OCI-LY7 (cell line): Measurements from ENCODE around the gene RAB22A. TPM values are rescaled to one million over a fixed set of nuclear protein-coding genes. Genes with fewer than 3 reads are reported as not detected.

ENCODE experiments used
- BruUV-seq: library from RNA; stranded (reverse); fragments of 400-500 nt; replicated peaks from 2 replicates; lab custom pipeline; 2021; lab: Mats Ljungman, UMichigan
- CTCF ChIA-PET: fragments of 300-600 bp; sonication (Branson Sonifier 250); formaldehyde crosslinking; loops from one replicate; lab custom pipeline; 2022; ENCODE audit warnings: antibody characterized with exemption; ENCODE audit not compliant: unreplicated experiment; lab: Charles Lee
- POLR2A ChIA-PET: fragments of 300-600 bp; sonication (Branson Sonifier 250); formaldehyde crosslinking; loops from one replicate; lab custom pipeline; 2022; ENCODE audit warnings: antibody characterized with exemption; lab: Charles Lee
- DNase-seq: peaks from one replicate; pipeline ENCODE4 v3.0.0-alpha.2; 2015; ENCODE audit warnings: low spot score
- H2AFZ ChIP-seq: fragments of 200-600 bp; sonication (generic), shearing (Covaris generic); 2 replicates; pipeline ENCODE4 v1.6.1; 2014; ENCODE audit warnings: mild to moderate bottlenecking, antibody characterized with exemption, low read length, moderate library complexity
- H3K27ac ChIP-seq: fragments of 200-600 bp; sonication (generic); 2 replicates; pipeline ENCODE4 v1.5.1; 2014; ENCODE audit warnings: mixed run types, low read depth, mild to moderate bottlenecking, moderate library complexity, low read length, inconsistent platforms; ENCODE audit not compliant: poor library complexity, severe bottlenecking
- H3K36me3 ChIP-seq: fragments of 200-600 bp; sonication (generic); 2 replicates; pipeline ENCODE4 v1.6.1; 2014; ENCODE audit warnings: mild to moderate bottlenecking, antibody characterized with exemption, low read length, moderate library complexity, mixed read lengths; ENCODE audit not compliant: insufficient read depth
- H3K4me1 ChIP-seq: fragments of 200-600 bp; sonication (generic); 2 replicates; pipeline ENCODE4 v1.5.1; 2014; ENCODE audit warnings: mild to moderate bottlenecking, low read length; ENCODE audit not compliant: insufficient read depth, poor library complexity, severe bottlenecking
- H3K4me2 ChIP-seq: fragments of 200-600 bp; sonication (generic); 2 replicates; pipeline ENCODE4 v1.6.1; 2014; ENCODE audit warnings: mild to moderate bottlenecking, low read length
- H3K4me3 ChIP-seq: fragments of 200-600 bp; sonication (generic); 2 replicates; pipeline ENCODE4 v1.5.1; 2014; ENCODE audit warnings: mild to moderate bottlenecking, low read depth, low read length; ENCODE audit not compliant: poor library complexity, severe bottlenecking
- H3K79me2 ChIP-seq: fragments of 200-600 bp; sonication (generic); 2 replicates; pipeline ENCODE4 v1.6.1; 2016; ENCODE audit warnings: low read depth, mild to moderate bottlenecking, low read length, moderate library complexity, mixed read lengths; ENCODE audit not compliant: insufficient read depth
- H3K9me2 ChIP-seq: fragments of 200-600 bp; sonication (generic); 2 replicates; pipeline ENCODE4 v1.6.1; 2016; ENCODE audit warnings: mild to moderate bottlenecking, low read length, mixed read lengths; ENCODE audit not compliant: insufficient read depth
- H3K9me3 ChIP-seq: fragments of 200-600 bp; sonication (generic); 2 replicates; pipeline ENCODE4 v1.6.1; 2014; ENCODE audit warnings: mild to moderate bottlenecking, mixed run types, low read length, mixed read lengths
- H4K20me1 ChIP-seq: fragments of 200-600 bp; sonication (generic); 2 replicates; pipeline ENCODE4 v1.6.1; 2014; ENCODE audit warnings: mild to moderate bottlenecking, antibody characterized with exemption, low read length, moderate library complexity, mixed read lengths; ENCODE audit not compliant: insufficient read depth
- EZH2phosphoT487 ChIP-seq: fragments of 200-600 bp; sonication (generic); IDR thresholded peaks from 2 replicates; pipeline ENCODE4 v1.6.1; 2018; ENCODE audit warnings: low read depth, borderline replicate concordance, mild to moderate bottlenecking, mixed run types, antibody characterized with exemption, low read length, moderate library complexity, mixed read lengths
- intact Hi-C: fragments of 100-400 bp; cut with micrococcal nuclease; formaldehyde crosslinking; loops from one replicate; pipeline ENCODE4 v1.10.0; 2022; ENCODE audit not compliant: unreplicated experiment
- total RNA-seq, 2 experiments: library from RNA; depleted of rRNA in 1 of 2; stranded (reverse); fragments of >200 nt in 1 of 2; shearing (Covaris generic) in 1 of 2; gene quantifications; 2 replicates each; pipeline ENCODE4 v1.2.3, GENCODE V29; 2014 to 2022
- TF ChIP-seq, protein P1 (sequence below): fragments of 200-600 bp; sonication (generic); conservative IDR thresholded peaks from 2 replicates; pipeline ENCODE4 v1.5.1; 2014; ENCODE audit warnings: mild to moderate bottlenecking, antibody characterized with exemption, low read length, moderate library complexity, mixed read lengths

Gene RAB22A
- total RNA-seq, 2 experiments from 2014 or later = 7.0 to 13.4 TPM

DNA sequence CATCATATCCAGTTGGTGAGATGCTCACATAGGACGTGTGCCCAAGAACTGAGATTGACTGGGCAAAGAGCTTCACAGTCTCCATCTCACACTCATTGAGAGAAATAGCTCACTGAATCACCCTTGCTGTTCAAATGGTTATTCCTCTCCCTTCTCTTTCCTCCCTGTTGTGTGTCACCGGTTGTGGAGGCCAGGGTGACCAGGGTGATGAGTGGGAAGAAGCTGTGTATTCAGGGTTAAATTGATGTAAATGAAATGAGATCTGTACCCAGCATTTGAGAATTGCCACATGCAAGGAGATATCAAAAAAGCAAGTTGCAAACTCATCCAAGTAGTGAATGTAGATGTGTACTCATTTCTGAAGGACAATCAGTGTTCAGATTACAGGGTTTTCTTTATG, 43.0 kb downstream of the RAB22A start:
- H3K4me1 ChIP-seq = no peaks in the 10 kb centered on the region
- H3K9me3 ChIP-seq = no peaks in the 10 kb centered on the region
- H2AFZ ChIP-seq = no peak overlapping the region
- POLR2A ChIA-PET = interaction anchor here (0.8 kb wide), 1 partner anchor 25 kb away, joined by 4 read pairs; no protein-coding TSS in a partner anchor
- intact Hi-C loops = no loop called here
- BruUV-seq = no TSS peak
- TF ChIP-seq, protein P1, sequence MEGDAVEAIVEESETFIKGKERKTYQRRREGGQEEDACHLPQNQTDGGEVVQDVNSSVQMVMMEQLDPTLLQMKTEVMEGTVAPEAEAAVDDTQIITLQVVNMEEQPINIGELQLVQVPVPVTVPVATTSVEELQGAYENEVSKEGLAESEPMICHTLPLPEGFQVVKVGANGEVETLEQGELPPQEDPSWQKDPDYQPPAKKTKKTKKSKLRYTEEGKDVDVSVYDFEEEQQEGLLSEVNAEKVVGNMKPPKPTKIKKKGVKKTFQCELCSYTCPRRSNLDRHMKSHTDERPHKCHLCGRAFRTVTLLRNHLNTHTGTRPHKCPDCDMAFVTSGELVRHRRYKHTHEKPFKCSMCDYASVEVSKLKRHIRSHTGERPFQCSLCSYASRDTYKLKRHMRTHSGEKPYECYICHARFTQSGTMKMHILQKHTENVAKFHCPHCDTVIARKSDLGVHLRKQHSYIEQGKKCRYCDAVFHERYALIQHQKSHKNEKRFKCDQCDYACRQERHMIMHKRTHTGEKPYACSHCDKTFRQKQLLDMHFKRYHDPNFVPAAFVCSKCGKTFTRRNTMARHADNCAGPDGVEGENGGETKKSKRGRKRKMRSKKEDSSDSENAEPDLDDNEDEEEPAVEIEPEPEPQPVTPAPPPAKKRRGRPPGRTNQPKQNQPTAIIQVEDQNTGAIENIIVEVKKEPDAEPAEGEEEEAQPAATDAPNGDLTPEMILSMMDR = no peak
- TF ChIP-seq EZH2phosphoT487 = no peak
- H3K9me2 ChIP-seq = no peaks in the 10 kb centered on the region
- no peaks in the 10 kb centered on the region for H4K20me1 ChIP-seq
- H3K4me2 ChIP-seq = no peak overlapping the region
- no peak overlapping the region for H3K4me3 ChIP-seq
- no peak for DNase-seq
- no peaks in the 10 kb centered on the region for H3K79me2 ChIP-seq
- CTCF ChIA-PET = no interaction called here
- H3K36me3 ChIP-seq = peaks cover 39% of the 10 kb centered on the region; the same call in 1 of the 2 replicates
- H3K27ac ChIP-seq = no peak overlapping the region

DNA sequence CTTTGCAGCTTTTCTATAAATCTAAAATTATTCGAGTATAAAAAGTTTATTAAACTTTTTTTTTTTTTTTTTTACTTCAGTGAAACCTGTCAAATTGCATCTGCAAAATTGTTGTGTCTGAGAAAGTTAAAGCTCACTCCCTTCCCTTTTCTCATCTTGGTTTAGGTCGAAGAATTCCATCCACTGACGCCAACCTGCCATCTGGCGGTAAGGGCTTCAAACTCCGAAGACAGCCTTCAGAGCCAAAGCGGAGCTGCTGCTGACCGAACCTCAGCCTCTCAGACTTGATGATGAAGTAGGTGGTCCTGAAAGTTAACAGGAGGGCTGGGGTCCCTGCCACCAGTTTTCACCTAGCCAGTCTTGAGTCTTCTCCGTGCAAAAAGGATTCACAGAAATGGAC, 49.9 kb downstream of the RAB22A start:
- no peak overlapping the region for H3K4me2 ChIP-seq
- no peak for DNase-seq
- ChIA-PET CTCF (no interaction called here), POLR2A (interaction anchor here (0.7 kb wide), 1 partner anchor 120 kb away, joined by 6 read pairs; no protein-coding TSS in a partner anchor)
- no peaks in the 10 kb centered on the region for H3K9me2 ChIP-seq
- H2AFZ ChIP-seq = no peak overlapping the region
- no peak overlapping the region for H3K4me3 ChIP-seq
- H4K20me1 ChIP-seq = no peaks in the 10 kb centered on the region
- H3K36me3 ChIP-seq = peaks cover 49% of the 10 kb centered on the region
- no peak overlapping the region for H3K27ac ChIP-seq
- no peaks in the 10 kb centered on the region for H3K9me3 ChIP-seq
- TF ChIP-seq, protein P1 = no peak
- TF ChIP-seq EZH2phosphoT487 = no peak
- intact Hi-C loops = no loop called here
- no TSS peak for BruUV-seq
- H3K4me1 ChIP-seq = no peaks in the 10 kb centered on the region
- H3K79me2 ChIP-seq = no peaks in the 10 kb centered on the region

DNA sequence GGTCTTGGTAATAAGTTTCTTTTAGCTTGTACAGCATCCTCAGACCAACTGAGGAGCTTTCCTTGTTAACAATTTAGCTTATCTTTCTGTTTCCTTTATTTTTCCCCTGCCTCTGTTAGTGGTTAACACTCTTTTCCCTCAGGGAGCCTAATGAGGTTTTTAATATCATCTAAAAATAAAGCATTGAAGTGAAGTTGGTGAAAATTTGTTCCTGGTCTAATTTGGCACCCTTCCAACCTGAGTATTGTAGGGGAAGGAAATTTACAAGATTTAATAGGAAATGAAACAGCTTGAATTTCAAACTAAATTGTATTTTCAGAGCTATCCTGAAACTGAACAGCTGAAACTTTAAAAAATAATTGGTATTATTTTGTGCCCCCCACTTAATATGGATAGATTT, 51.4 kb downstream of the RAB22A start:
- ChIA-PET POLR2A (interaction anchor here (0.7 to 0.8 kb wide), 3 partner anchors 19 to 94 kb away, joined by 3 to 6 read pairs (median 5); no protein-coding TSS in a partner anchor), CTCF (no interaction called here)
- DNase-seq = no peak
- H3K9me3 ChIP-seq = no peaks in the 10 kb centered on the region
- H3K27ac ChIP-seq = no peak overlapping the region
- peaks cover 39% of the 10 kb centered on the region for H3K36me3 ChIP-seq
- no peak overlapping the region for H2AFZ ChIP-seq
- H3K79me2 ChIP-seq = no peaks in the 10 kb centered on the region
- no peaks in the 10 kb centered on the region for H3K4me1 ChIP-seq
- no TSS peak for BruUV-seq
- H4K20me1 ChIP-seq = no peaks in the 10 kb centered on the region
- H3K9me2 ChIP-seq = no peaks in the 10 kb centered on the region
- intact Hi-C loops = no loop called here
- no peak for TF ChIP-seq EZH2phosphoT487
- TF ChIP-seq, protein P1 = no peak
- no peak overlapping the region for H3K4me3 ChIP-seq
- no peak overlapping the region for H3K4me2 ChIP-seq
